ENCODE measurements around the gene RHBG. TPM values are rescaled to one million over a fixed set of nuclear protein-coding genes. Genes with fewer than 3 reads are reported as not detected.

RHBG gene
- total and polyA plus RNA-seq, 4 experiments from 2014 or later, result not detected

GRCh38 chr1:156425943-156426342 is 56.9 kb downstream of the RHBG start:
- no peak overlapping the region for H3K4me3 Mint-ChIP-seq
- H3K9me3 Mint-ChIP-seq, result no peaks in the 10 kb centered on the region
- peaks cover 4 to 21% (median 6%) of the 10 kb centered on the region in 4 donors for H3K4me1 Mint-ChIP-seq
- ChIA-PET POLR2A (ENCODE audit: partially characterized antibody) (interaction anchor here (0.6 to 1.0 kb wide), 2 partner anchors 11 to 789 kb away, joined by 3 read pairs; no protein-coding TSS in a partner anchor), CTCF (ENCODE audit: partially characterized antibody) (interaction anchor here (1.8 to 4.1 kb wide), 2 partner anchors 20 to 40 kb away, joined by 8 to 18 read pairs; no protein-coding TSS in a partner anchor)
- H3K27ac Mint-ChIP-seq, result no peak overlapping the region
- no peak overlapping the region for H3K4me3 ChIP-seq (ENCODE audit: low read length in 2 of 2)
- peaks cover 59% of the 10 kb centered on the region for H3K27me3 ChIP-seq (ENCODE audit: insufficient read depth, low read length)
- no peak overlapping the region for H3K27ac ChIP-seq (ENCODE audit: low read depth, low read length)
- peaks cover 16% of the 10 kb centered on the region for H3K4me1 ChIP-seq (ENCODE audit: insufficient read depth, low read length)
- no peak for DNase-seq
- peaks cover 0 to 1% of the 10 kb centered on the region in 2 donors for H3K36me3 Mint-ChIP-seq
- intact Hi-C loops (cut with micrococcal nuclease), result no loop called here
- no peaks in the 10 kb centered on the region for H3K9me3 ChIP-seq (ENCODE audit: control insufficient read depth in 1 of 2, low read length in 2 of 2)
- no peaks in the 10 kb centered on the region for H3K36me3 ChIP-seq (ENCODE audit: insufficient read depth, low read length)
- peaks cover 43 to 63% of the 10 kb centered on the region in 2 donors for H3K27me3 Mint-ChIP-seq

- Histone ChIP-seq H3K4me1 (ENCODE audit: insufficient read depth, low read length) (no peaks in the 10 kb centered on the region), H3K9me3 (ENCODE audit: control insufficient read depth in 1 of 2, low read length in 2 of 2) (no peaks in the 10 kb centered on the region), H3K27me3 (ENCODE audit: insufficient read depth, low read length) (peaks cover 56% of the 10 kb centered on the region), H3K27ac (ENCODE audit: low read depth, low read length) (no peak overlapping the region), H3K36me3 (ENCODE audit: insufficient read depth, low read length) (no peaks in the 10 kb centered on the region), H3K4me3 (ENCODE audit: low read length in 2 of 2) (no peak overlapping the region)
- Mint-ChIP-seq H3K9me3 (no peaks in the 10 kb centered on the region), H3K27ac (no peak overlapping the region), H3K27me3 (peaks cover 49 to 72% of the 10 kb centered on the region in 2 donors), H3K36me3 (no peaks in the 10 kb centered on the region), H3K4me3 (no peak overlapping the region), H3K4me1 (peaks cover 0 to 6% (median 2%) of the 10 kb centered on the region in 4 donors)
- intact Hi-C loops (cut with micrococcal nuclease), result no loop called here
- CTCF ChIA-PET (ENCODE audit: partially characterized antibody), result interaction anchor here (0.8 to 1.9 kb wide), 2 partner anchors 18 to 42 kb away, joined by 3 to 8 read pairs; no protein-coding TSS in a partner anchor
- no peak for DNase-seq
- POLR2A ChIA-PET (ENCODE audit: partially characterized antibody), result no interaction called here
Observed at GRCh38 chr1:156427957-156428356, 58.9 kb downstream of the RHBG start.

GRCh38 chr1:156428746-156429288 is 59.8 kb downstream of the RHBG start:
- H3K27me3 ChIP-seq (ENCODE audit: insufficient read depth, low read length), result peaks cover 63% of the 10 kb centered on the region
- no peaks in the 10 kb centered on the region for H3K36me3 Mint-ChIP-seq
- POLR2A ChIA-PET (ENCODE audit: partially characterized antibody), result no interaction called here
- H3K4me3 Mint-ChIP-seq, result no peak overlapping the region
- no peak overlapping the region for H3K27ac ChIP-seq (ENCODE audit: low read depth, low read length)
- H3K27ac Mint-ChIP-seq, result no peak overlapping the region
- H3K27me3 Mint-ChIP-seq, result peaks cover 57 to 73% of the 10 kb centered on the region in 2 donors
- CTCF ChIA-PET (ENCODE audit: partially characterized antibody), result interaction anchor here (1.9 to 2.1 kb wide), 2 partner anchors 17 to 43 kb away, joined by 6 to 8 read pairs; no protein-coding TSS in a partner anchor
- H3K4me1 Mint-ChIP-seq, result peaks cover 0 to 5% (median 2%) of the 10 kb centered on the region in 4 donors
- intact Hi-C loops (cut with micrococcal nuclease), result no loop called here
- H3K4me1 ChIP-seq (ENCODE audit: insufficient read depth, low read length), result no peaks in the 10 kb centered on the region
- H3K9me3 ChIP-seq (ENCODE audit: control insufficient read depth in 1 of 2, low read length in 2 of 2), result no peaks in the 10 kb centered on the region
- DNase-seq, result no peak
- no peaks in the 10 kb centered on the region for H3K9me3 Mint-ChIP-seq
- no peaks in the 10 kb centered on the region for H3K36me3 ChIP-seq (ENCODE audit: insufficient read depth, low read length)
- H3K4me3 ChIP-seq (ENCODE audit: low read length in 2 of 2), result no peak overlapping the region

- Histone ChIP-seq H3K27ac (ENCODE audit: low read depth, low read length) (no peak overlapping the region), H3K9me3 (ENCODE audit: control insufficient read depth in 1 of 2, low read length in 2 of 2) (no peaks in the 10 kb centered on the region), H3K4me3 (ENCODE audit: low read length in 2 of 2) (no peak overlapping the region), H3K27me3 (ENCODE audit: insufficient read depth, low read length) (peaks cover 66% of the 10 kb centered on the region), H3K36me3 (ENCODE audit: insufficient read depth, low read length) (no peaks in the 10 kb centered on the region), H3K4me1 (ENCODE audit: insufficient read depth, low read length) (peaks cover under 1% of the 10 kb centered on the region)
- Mint-ChIP-seq H3K9me3 (no peaks in the 10 kb centered on the region), H3K27ac (no peak overlapping the region), H3K36me3 (no peaks in the 10 kb centered on the region), H3K4me1 (peaks cover 0 to 5% (median 2%) of the 10 kb centered on the region in 4 donors), H3K4me3 (no peak overlapping the region), H3K27me3 (peaks cover 63 to 79% of the 10 kb centered on the region in 2 donors)
- intact Hi-C loops (cut with micrococcal nuclease), result no loop called here
- ChIA-PET POLR2A (ENCODE audit: partially characterized antibody) (no interaction called here), CTCF (ENCODE audit: partially characterized antibody) (interaction anchor here (1.9 to 2.1 kb wide), 2 partner anchors 16 to 44 kb away, joined by 6 to 8 read pairs; no protein-coding TSS in a partner anchor)
- DNase-seq, result no peak
Observed at GRCh38 chr1:156429313-156430060, 60.5 kb downstream of the RHBG start.

- POLR2A ChIA-PET (ENCODE audit: partially characterized antibody), result no interaction called here
Observed at GRCh38 chr1:156430303-156430702, 61.3 kb downstream of the RHBG start.

GRCh38 chr1:156430866-156431265 is 61.9 kb downstream of the RHBG start:
- H3K4me3 Mint-ChIP-seq, result no peak overlapping the region
- ChIA-PET POLR2A (ENCODE audit: partially characterized antibody) (no interaction called here), CTCF (ENCODE audit: partially characterized antibody) (interaction anchor here (1.4 to 2.2 kb wide), 3 partner anchors 11 to 45 kb away, joined by 4 to 14 read pairs (median 6); no protein-coding TSS in a partner anchor)
- Histone ChIP-seq H3K4me3 (ENCODE audit: low read length in 2 of 2) (no peak overlapping the region), H3K27ac (ENCODE audit: low read depth, low read length) (no peak overlapping the region), H3K27me3 (ENCODE audit: insufficient read depth, low read length) (peaks cover 74% of the 10 kb centered on the region), H3K4me1 (ENCODE audit: insufficient read depth, low read length) (peaks cover 11% of the 10 kb centered on the region), H3K9me3 (ENCODE audit: control insufficient read depth in 1 of 2, low read length in 2 of 2) (no peaks in the 10 kb centered on the region), H3K36me3 (ENCODE audit: insufficient read depth, low read length) (no peaks in the 10 kb centered on the region)
- no peaks in the 10 kb centered on the region for H3K36me3 Mint-ChIP-seq
- H3K27me3 Mint-ChIP-seq, result peaks cover 72 to 84% of the 10 kb centered on the region in 2 donors
- no peak for DNase-seq
- H3K27ac Mint-ChIP-seq, result no peak overlapping the region
- peaks cover 7 to 14% (median 9%) of the 10 kb centered on the region in 4 donors for H3K4me1 Mint-ChIP-seq
- intact Hi-C loops (cut with micrococcal nuclease), result no loop called here
- peaks cover 0 to 4% (median 0%) of the 10 kb centered on the region in 8 donors for H3K9me3 Mint-ChIP-seq

More at GRCh38 chr1:156430303-156430702, 61.3 kb downstream of the RHBG start:
- H3K27me3 Mint-ChIP-seq, result peaks cover 71 to 82% of the 10 kb centered on the region in 2 donors
- Histone ChIP-seq H3K4me3 (ENCODE audit: low read length in 2 of 2) (no peak overlapping the region), H3K27ac (ENCODE audit: low read depth, low read length) (no peak overlapping the region), H3K27me3 (ENCODE audit: insufficient read depth, low read length) (peaks cover 70% of the 10 kb centered on the region), H3K9me3 (ENCODE audit: control insufficient read depth in 1 of 2, low read length in 2 of 2) (no peaks in the 10 kb centered on the region), H3K36me3 (ENCODE audit: insufficient read depth, low read length) (no peaks in the 10 kb centered on the region), H3K4me1 (ENCODE audit: insufficient read depth, low read length) (peaks cover 9% of the 10 kb centered on the region)
- no peak for DNase-seq
- H3K36me3 Mint-ChIP-seq, result no peaks in the 10 kb centered on the region
- no peak overlapping the region for H3K4me3 Mint-ChIP-seq
- H3K9me3 Mint-ChIP-seq, result no peaks in the 10 kb centered on the region
- no peak overlapping the region for H3K27ac Mint-ChIP-seq
- CTCF ChIA-PET (ENCODE audit: partially characterized antibody), result interaction anchor here (2.1 kb wide), 1 partner anchor 44 kb away, joined by 6 read pairs; no protein-coding TSS in a partner anchor
- intact Hi-C loops (cut with micrococcal nuclease), result no loop called here
- H3K4me1 Mint-ChIP-seq, result peaks cover 4 to 10% (median 5%) of the 10 kb centered on the region in 4 donors

- Histone ChIP-seq H3K27ac (ENCODE audit: low read depth, low read length) (no peak overlapping the region), H3K27me3 (ENCODE audit: insufficient read depth, low read length) (peaks cover 76% of the 10 kb centered on the region), H3K4me1 (ENCODE audit: insufficient read depth, low read length) (peaks cover 13% of the 10 kb centered on the region), H3K36me3 (ENCODE audit: insufficient read depth, low read length) (no peaks in the 10 kb centered on the region), H3K4me3 (ENCODE audit: low read length in 2 of 2) (no peak overlapping the region), H3K9me3 (ENCODE audit: control insufficient read depth in 1 of 2, low read length in 2 of 2) (no peaks in the 10 kb centered on the region)
- no peaks in the 10 kb centered on the region for H3K36me3 Mint-ChIP-seq
- peaks cover 7 to 17% (median 9%) of the 10 kb centered on the region in 4 donors for H3K4me1 Mint-ChIP-seq
- no peak overlapping the region for H3K27ac Mint-ChIP-seq
- POLR2A ChIA-PET (ENCODE audit: partially characterized antibody), result no interaction called here
- H3K4me3 Mint-ChIP-seq, result no peak overlapping the region
- intact Hi-C loops (cut with micrococcal nuclease), result no loop called here
- CTCF ChIA-PET (ENCODE audit: partially characterized antibody), result interaction anchor here (1.4 to 2.2 kb wide), 2 partner anchors 12 to 14 kb away, joined by 4 to 14 read pairs; no protein-coding TSS in a partner anchor
- DNase-seq, result no peak
- peaks cover 0 to 4% (median 0%) of the 10 kb centered on the region in 8 donors for H3K9me3 Mint-ChIP-seq
- peaks cover 68 to 79% of the 10 kb centered on the region in 2 donors for H3K27me3 Mint-ChIP-seq
Observed at GRCh38 chr1:156431366-156431765, 62.4 kb downstream of the RHBG start.
